ENCODE data around the gene ITPR3. TPM values are rescaled to one million over a fixed set of nuclear protein-coding genes. Genes with fewer than 3 reads are reported as not detected.

ITPR3 gene
- polyA plus RNA-seq, 1 donor (not counting 4 experiments of a cell fraction or from before 2014, with no cell fraction given) = 43.3 TPM

- Histone ChIP-seq H3K27ac (ENCODE audit: control insufficient read depth, insufficient read depth, low read length) (no peak overlapping the region), H3K4me2 (ENCODE audit: control insufficient read depth, extremely low read depth, insufficient read depth, low read depth, low read length) (no peak overlapping the region), H3K79me2 (ENCODE audit: control insufficient read depth, insufficient read depth, low read length) (no peaks in the 10 kb centered on the region), H2AFZ (ENCODE audit: control insufficient read depth, low read length) (no peak overlapping the region), H3K36me3 (ENCODE audit: control insufficient read depth in 2 of 2, extremely low read depth in 1 of 2, insufficient read depth in 2 of 2, low read length in 2 of 2) (peaks cover 62 to 66% of the 10 kb centered on the region in 2 experiments), H3K4me1 (ENCODE audit: control insufficient read depth, extremely low read depth, insufficient read depth, low read length) (peaks cover 5% of the 10 kb centered on the region), H3K9me1 (ENCODE audit: control insufficient read depth, extremely low read depth, insufficient read depth, low read length) (no peaks in the 10 kb centered on the region), H4K20me1 (ENCODE audit: control insufficient read depth, extremely low read depth, insufficient read depth, low read length) (no peaks in the 10 kb centered on the region), H3K9ac (ENCODE audit: control insufficient read depth, extremely low read depth, insufficient read depth, low read length) (no peak overlapping the region), H3K27me3 (ENCODE audit: control insufficient read depth, extremely low read depth, insufficient read depth, low read length) (no peaks in the 10 kb centered on the region), H3K9me3 (ENCODE audit: control insufficient read depth, low read depth, low read length) (no peaks in the 10 kb centered on the region), H3K4me3 (ENCODE audit: control insufficient read depth in 2 of 3, extremely low read depth in 1 of 3, insufficient read depth in 2 of 3, low read depth in 1 of 3, low read length in 3 of 3) (no peak overlapping the region)
- dilution Hi-C loops (cut with MboI; ENCODE audit: extremely low pct_ligation_motif_present, low sequenced_read_pairs) = no loop called here
- DNase-seq (ENCODE audit: low read depth, low spot score) (no peak), FAIRE-seq (no peak)
- TF ChIP-seq EZH2 (IDR thresholded peaks at IDR 0.05; ENCODE audit: low read length) (no peak), CTCF (optimal IDR thresholded peaks at IDR 0.05 in 1 of 3, IDR thresholded peaks at IDR 0.05 in 1 of 3, conservative IDR thresholded peaks at IDR 0.05 in 1 of 3; ENCODE audit: extremely low read depth in 1 of 3, insufficient read depth in 2 of 3, low read length in 3 of 3) (no peak)
These were observed 56.6 kb downstream of the ITPR3 start for GRCh38 chr6:33677689-33678088.

DNA sequence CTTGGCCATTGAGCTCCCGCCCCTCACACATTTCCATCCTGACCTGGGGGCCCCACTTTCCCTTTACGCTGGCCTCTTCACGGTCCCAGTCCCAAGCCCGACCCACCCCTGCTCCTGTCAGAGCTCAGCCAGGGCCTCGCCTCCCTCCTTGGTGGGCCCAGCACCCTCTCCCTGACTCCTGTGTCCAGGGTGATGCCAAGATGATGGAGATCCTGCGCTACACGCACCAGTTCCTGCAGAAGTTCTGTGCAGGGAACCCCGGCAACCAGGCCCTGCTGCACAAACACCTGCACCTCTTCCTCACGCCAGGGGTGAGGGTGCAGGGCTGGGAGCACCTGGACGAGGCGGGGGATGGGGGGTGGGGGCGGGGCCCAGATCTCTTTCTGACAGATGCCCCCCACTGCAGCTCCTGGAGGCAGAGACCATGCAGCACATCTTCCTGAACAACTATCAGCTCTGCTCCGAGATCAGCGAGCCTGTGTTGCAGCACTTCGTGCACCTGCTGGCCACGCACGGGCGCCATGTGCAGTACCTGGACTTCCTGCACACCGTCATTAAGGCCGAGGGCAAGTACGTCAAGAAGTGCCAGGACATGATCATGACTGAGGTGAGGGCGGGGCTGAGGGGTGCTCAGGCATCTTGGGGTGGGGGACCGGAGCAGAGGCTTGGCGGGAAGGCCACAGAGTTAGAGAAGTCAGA, 57.3 kb downstream of the ITPR3 start:
- no peaks in the 10 kb centered on the region for H3K79me2 ChIP-seq (ENCODE audit: control insufficient read depth, insufficient read depth, low read length)
- no peaks in the 10 kb centered on the region for H3K27me3 ChIP-seq (ENCODE audit: control insufficient read depth, extremely low read depth, insufficient read depth, low read length)
- H3K9ac ChIP-seq (ENCODE audit: control insufficient read depth, extremely low read depth, insufficient read depth, low read length) = no peak overlapping the region
- H3K4me2 ChIP-seq (ENCODE audit: control insufficient read depth, extremely low read depth, insufficient read depth, low read depth, low read length) = no peak overlapping the region
- H3K9me3 ChIP-seq (ENCODE audit: control insufficient read depth, low read depth, low read length) = no peaks in the 10 kb centered on the region
- no peak overlapping the region for H3K27ac ChIP-seq (ENCODE audit: control insufficient read depth, insufficient read depth, low read length)
- H4K20me1 ChIP-seq (ENCODE audit: control insufficient read depth, extremely low read depth, insufficient read depth, low read length) = no peaks in the 10 kb centered on the region
- H3K9me1 ChIP-seq (ENCODE audit: control insufficient read depth, extremely low read depth, insufficient read depth, low read length) = no peaks in the 10 kb centered on the region
- H2AFZ ChIP-seq (ENCODE audit: control insufficient read depth, low read length) = no peak overlapping the region
- H3K4me1 ChIP-seq (ENCODE audit: control insufficient read depth, extremely low read depth, insufficient read depth, low read length) = no peaks in the 10 kb centered on the region
- DNase-seq (ENCODE audit: low read depth, low spot score) (no peak), FAIRE-seq (no peak)
- peaks cover 63 to 66% of the 10 kb centered on the region in 2 experiments for H3K36me3 ChIP-seq (ENCODE audit: control insufficient read depth in 2 of 2, extremely low read depth in 1 of 2, insufficient read depth in 2 of 2, low read length in 2 of 2)
- dilution Hi-C loops (cut with MboI; ENCODE audit: extremely low pct_ligation_motif_present, low sequenced_read_pairs) = no loop called here
- no peak overlapping the region for H3K4me3 ChIP-seq (ENCODE audit: control insufficient read depth in 2 of 3, extremely low read depth in 1 of 3, insufficient read depth in 2 of 3, low read depth in 1 of 3, low read length in 3 of 3)
- TF ChIP-seq CTCF (optimal IDR thresholded peaks at IDR 0.05 in 1 of 3, IDR thresholded peaks at IDR 0.05 in 1 of 3, conservative IDR thresholded peaks at IDR 0.05 in 1 of 3; ENCODE audit: extremely low read depth in 1 of 3, insufficient read depth in 2 of 3, low read length in 3 of 3) (no peak), EZH2 (IDR thresholded peaks at IDR 0.05; ENCODE audit: low read length) (no peak)

Measured in keratinocyte (primary cell).